ENCODE data around the gene EPHA5.

The EPHA5 gene

GRCh38 chr4:65589921-65590320 lies 80.4 kb downstream of the EPHA5 start:
- TF ChIP-seq, protein P1, sequence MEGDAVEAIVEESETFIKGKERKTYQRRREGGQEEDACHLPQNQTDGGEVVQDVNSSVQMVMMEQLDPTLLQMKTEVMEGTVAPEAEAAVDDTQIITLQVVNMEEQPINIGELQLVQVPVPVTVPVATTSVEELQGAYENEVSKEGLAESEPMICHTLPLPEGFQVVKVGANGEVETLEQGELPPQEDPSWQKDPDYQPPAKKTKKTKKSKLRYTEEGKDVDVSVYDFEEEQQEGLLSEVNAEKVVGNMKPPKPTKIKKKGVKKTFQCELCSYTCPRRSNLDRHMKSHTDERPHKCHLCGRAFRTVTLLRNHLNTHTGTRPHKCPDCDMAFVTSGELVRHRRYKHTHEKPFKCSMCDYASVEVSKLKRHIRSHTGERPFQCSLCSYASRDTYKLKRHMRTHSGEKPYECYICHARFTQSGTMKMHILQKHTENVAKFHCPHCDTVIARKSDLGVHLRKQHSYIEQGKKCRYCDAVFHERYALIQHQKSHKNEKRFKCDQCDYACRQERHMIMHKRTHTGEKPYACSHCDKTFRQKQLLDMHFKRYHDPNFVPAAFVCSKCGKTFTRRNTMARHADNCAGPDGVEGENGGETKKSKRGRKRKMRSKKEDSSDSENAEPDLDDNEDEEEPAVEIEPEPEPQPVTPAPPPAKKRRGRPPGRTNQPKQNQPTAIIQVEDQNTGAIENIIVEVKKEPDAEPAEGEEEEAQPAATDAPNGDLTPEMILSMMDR (IDR thresholded peaks at IDR 0.05; ENCODE audit: extremely low read depth, missing control alignments): no peak
- DNase-seq (ENCODE audit: low spot score): no peak

- no peak for DNase-seq (ENCODE audit: low spot score)
Observed at GRCh38 chr4:65589331-65589730, 81.0 kb downstream of the EPHA5 start.

GRCh38 chr4:65580551-65580950 lies 89.7 kb downstream of the EPHA5 start:
- DNase-seq (ENCODE audit: low spot score): no peak
- TF ChIP-seq, protein P1 (IDR thresholded peaks at IDR 0.05; ENCODE audit: extremely low read depth, missing control alignments): no peak

More at GRCh38 chr4:65589331-65589730, 81.0 kb downstream of the EPHA5 start:
- TF ChIP-seq, protein P1 (IDR thresholded peaks at IDR 0.05; ENCODE audit: extremely low read depth, missing control alignments): no peak

DNA sequence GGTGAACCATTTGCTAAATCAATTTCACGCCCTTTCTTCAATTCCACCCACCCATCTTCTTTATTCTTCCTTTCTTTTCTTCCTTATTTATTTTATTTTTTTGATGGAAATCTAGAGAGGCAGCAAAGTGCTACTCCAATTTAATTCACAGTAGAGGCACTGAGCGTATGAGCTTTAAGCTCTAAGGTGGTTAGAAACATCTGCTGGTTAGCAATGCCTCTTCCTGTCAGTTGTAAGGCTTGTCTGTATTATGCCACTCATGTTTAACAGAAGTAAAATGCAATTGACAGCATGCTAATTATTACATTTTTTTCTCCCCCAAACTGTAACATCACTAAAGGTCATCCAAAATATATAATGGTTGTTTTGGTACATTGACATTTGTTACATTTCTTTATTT lies 103.8 kb downstream of the EPHA5 start:
- no peak for DNase-seq (ENCODE audit: low spot score)
- TF ChIP-seq, protein P1 (IDR thresholded peaks at IDR 0.05; ENCODE audit: extremely low read depth, missing control alignments): no peak

DNA sequence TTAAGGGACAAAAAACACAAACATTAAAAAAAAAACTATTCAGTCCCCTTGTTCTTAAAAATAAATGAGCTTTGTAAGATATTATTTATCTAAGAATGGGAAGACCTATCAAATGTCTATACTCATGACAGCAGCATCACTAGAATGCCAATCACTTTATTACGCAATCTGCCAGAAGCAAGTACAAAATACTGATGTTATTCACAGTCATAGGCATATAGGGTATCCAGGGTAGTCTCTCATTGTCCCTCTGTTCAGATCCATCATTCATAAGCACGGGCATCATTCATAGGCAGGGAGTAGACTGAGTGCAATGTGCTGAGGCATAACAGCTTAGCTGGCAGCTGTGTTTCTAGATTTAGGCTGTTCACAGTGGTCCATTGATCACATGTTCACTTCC lies 109.1 kb downstream of the EPHA5 start:
- DNase-seq (ENCODE audit: low spot score): no peak
- TF ChIP-seq, protein P1 (IDR thresholded peaks at IDR 0.05; ENCODE audit: extremely low read depth, missing control alignments): no peak

GRCh38 chr4:65559270-65559669 lies 111.0 kb downstream of the EPHA5 start:
- TF ChIP-seq, protein P1 (IDR thresholded peaks at IDR 0.05; ENCODE audit: extremely low read depth, missing control alignments): no peak
- no peak for DNase-seq (ENCODE audit: low spot score)

GRCh38 chr4:65552057-65552456 lies 118.2 kb downstream of the EPHA5 start:
- no peak for DNase-seq (ENCODE audit: low spot score)
- TF ChIP-seq, protein P1 (IDR thresholded peaks at IDR 0.05; ENCODE audit: extremely low read depth, missing control alignments): no peak
